Large intestine (tissue), 3 donors: ENCODE data around the gene PRICKLE4. TPM values are rescaled to one million over a fixed set of nuclear protein-coding genes. Genes with fewer than 3 reads are reported as not detected.

ENCODE experiments used
- DNase-seq, 2 donors: peaks; one replicate each; pipeline versions ENCODE4 v3.0.0 to v3.0.0-alpha.2; 2013
- H3K27ac ChIP-seq: one replicate; pipeline ENCODE4 v1.5.1; 2013; ENCODE audit warnings: low read length
- H3K27me3 ChIP-seq: 2 replicates; pipeline ENCODE4 v1.6.1; 2013; ENCODE audit warnings: low read length; ENCODE audit not compliant: control insufficient read depth, insufficient read depth
- H3K36me3 ChIP-seq: 2 replicates; pipeline ENCODE4 v1.6.1; 2013; ENCODE audit warnings: low read length; ENCODE audit not compliant: control insufficient read depth, insufficient read depth
- H3K4me1 ChIP-seq: one replicate; pipeline ENCODE4 v1.6.1; 2013; ENCODE audit warnings: low read length; ENCODE audit not compliant: control insufficient read depth, insufficient read depth
- H3K4me3 ChIP-seq: one replicate; pipeline ENCODE4 v1.5.1; 2013; ENCODE audit warnings: low read length
- H3K9me3 ChIP-seq: one replicate; pipeline ENCODE4 v1.6.1; 2013; ENCODE audit warnings: mild to moderate bottlenecking, low read depth, low read length, moderate library complexity; ENCODE audit not compliant: control insufficient read depth
- WGBS: methylation state at CpG from one replicate; pipeline ENCODE4 v1.1.5; 2013; ENCODE audit warnings: low lambda C conversion rate; ENCODE audit not compliant: insufficient coverage; 5-methylcytosine and 5-hydroxymethylcytosine counted together
- polyA plus RNA-seq: library from polyadenylated mRNA; unstranded; fragments of 120-200 nt; gene quantifications from one replicate; pipeline ENCODE4 v1.2.1, GENCODE V29; 2013

The PRICKLE4 gene
- polyA plus RNA-seq, 1 donor = 3.7 TPM

GRCh38 chr6:41785689-41786450, 5.3 kb downstream of the PRICKLE4 start:
- Histone ChIP-seq H3K4me3 (peak overlapping the region; percentile 44), H3K27me3 (no peaks in the 10 kb centered on the region), H3K27ac (no peak overlapping the region), H3K9me3 (no peaks in the 10 kb centered on the region), H3K36me3 (peaks cover 15% of the 10 kb centered on the region), H3K4me1 (peaks cover 12% of the 10 kb centered on the region)
- no peak for DNase-seq
- WGBS = no CpG with 5 or more reads among the region's 29 CpGs

GRCh38 chr6:41786451-41787218, 6.1 kb downstream of the PRICKLE4 start:
- H3K4me1 ChIP-seq = peaks cover 9% of the 10 kb centered on the region
- peak overlapping the region; percentile 99 for H3K4me3 ChIP-seq
- DNase-seq = peak; percentile 76 to 86
- no peaks in the 10 kb centered on the region for H3K9me3 ChIP-seq
- WGBS = no CpG with 5 or more reads among the region's 58 CpGs
- H3K36me3 ChIP-seq = peaks cover 20% of the 10 kb centered on the region
- H3K27me3 ChIP-seq = no peaks in the 10 kb centered on the region
- peak overlapping the region; percentile 88 for H3K27ac ChIP-seq

GRCh38 chr6:41787219-41787917, 6.8 kb downstream of the PRICKLE4 start, which contains the start of gene TOMM6:
Gene TOMM6, plus strand, starts transcription at chr6:41787694. Its CDS starts 4 bp downstream, at chr6:41787698.
- no CpG with 5 or more reads among the region's 55 CpGs for WGBS
- Histone ChIP-seq H3K36me3 (peaks cover 26% of the 10 kb centered on the region), H3K4me3 (peak within 1 kb of the TSS; percentile 99), H3K27ac (peak within 1 kb of the TSS; percentile 88), H3K9me3 (no peaks in the 10 kb centered on the region), H3K27me3 (no peaks in the 10 kb centered on the region), H3K4me1 (peaks cover 9% of the 10 kb centered on the region)
- peak; percentile 94 to 96 for DNase-seq

- H3K27ac ChIP-seq = no peak overlapping the region
- H3K4me1 ChIP-seq = peaks cover 9% of the 10 kb centered on the region
- peaks cover 28% of the 10 kb centered on the region for H3K36me3 ChIP-seq
- WGBS = 82% methylated on average over 2 of the region's 3 CpGs
- no peaks in the 10 kb centered on the region for H3K27me3 ChIP-seq
- no peak for DNase-seq
- H3K4me3 ChIP-seq = no peak overlapping the region
- no peaks in the 10 kb centered on the region for H3K9me3 ChIP-seq
These were observed 8.8 kb downstream of the PRICKLE4 start for GRCh38 chr6:41789390-41789724.

- Histone ChIP-seq H3K9me3 (no peaks in the 10 kb centered on the region), H3K36me3 (peaks cover 28% of the 10 kb centered on the region)
These were observed 9.5 kb downstream of the PRICKLE4 start for GRCh38 chr6:41790045-41790444.

GRCh38 chr6:41791305-41791704, 10.7 kb downstream of the PRICKLE4 start:
- no peaks in the 10 kb centered on the region for H3K9me3 ChIP-seq
- no CpG with 5 or more reads among the region's 1 CpG for WGBS
- no peaks in the 10 kb centered on the region for H3K27me3 ChIP-seq
- no peak overlapping the region for H3K27ac ChIP-seq
- peaks cover 36% of the 10 kb centered on the region for H3K36me3 ChIP-seq
- no peak overlapping the region for H3K4me3 ChIP-seq
- DNase-seq = no peak
- no peaks in the 10 kb centered on the region for H3K4me1 ChIP-seq

More at GRCh38 chr6:41790045-41790444, 9.5 kb downstream of the PRICKLE4 start:
- WGBS = no CpG with 5 or more reads among the region's 1 CpG
- H3K27me3 ChIP-seq = no peaks in the 10 kb centered on the region
- DNase-seq = no peak
- H3K4me1 ChIP-seq = peaks cover 9% of the 10 kb centered on the region
- H3K4me3 ChIP-seq = no peak overlapping the region
- no peak overlapping the region for H3K27ac ChIP-seq

- peaks cover 39% of the 10 kb centered on the region for H3K36me3 ChIP-seq
- WGBS = no CpG with 5 or more reads among the region's 4 CpGs
- no peak for DNase-seq
- H3K4me1 ChIP-seq = no peaks in the 10 kb centered on the region
- no peak overlapping the region for H3K4me3 ChIP-seq
- H3K9me3 ChIP-seq = no peaks in the 10 kb centered on the region
- no peaks in the 10 kb centered on the region for H3K27me3 ChIP-seq
- H3K27ac ChIP-seq = no peak overlapping the region
These were observed 11.4 kb downstream of the PRICKLE4 start for GRCh38 chr6:41791984-41792383.

- DNase-seq = no peak
- H3K4me1 ChIP-seq = no peaks in the 10 kb centered on the region
- H3K27me3 ChIP-seq = no peaks in the 10 kb centered on the region
- H3K4me3 ChIP-seq = no peak overlapping the region
- H3K36me3 ChIP-seq = peaks cover 26% of the 10 kb centered on the region
- no peak overlapping the region for H3K27ac ChIP-seq
- H3K9me3 ChIP-seq = no peaks in the 10 kb centered on the region
- no CpG with 5 or more reads among the region's 2 CpGs for WGBS
These were observed 15.9 kb downstream of the PRICKLE4 start for GRCh38 chr6:41796474-41796873.

GRCh38 chr6:41798901-41799558, 18.4 kb downstream of the PRICKLE4 start:
- Histone ChIP-seq H3K9me3 (no peaks in the 10 kb centered on the region), H3K4me3 (no peak overlapping the region), H3K36me3 (peaks cover 19% of the 10 kb centered on the region), H3K4me1 (no peaks in the 10 kb centered on the region), H3K27me3 (no peaks in the 10 kb centered on the region), H3K27ac (no peak overlapping the region)
- no peak for DNase-seq
- WGBS = no CpG with 5 or more reads among the region's 7 CpGs

- no peak overlapping the region for H3K4me3 ChIP-seq
These were observed 19.0 kb downstream of the PRICKLE4 start for GRCh38 chr6:41799559-41799911.

More at GRCh38 chr6:41799559-41799911, 19.0 kb downstream of the PRICKLE4 start:
- WGBS = no CpG with 5 or more reads among the region's 2 CpGs
- Histone ChIP-seq H3K27ac (no peak overlapping the region), H3K36me3 (peaks cover 19% of the 10 kb centered on the region), H3K27me3 (no peaks in the 10 kb centered on the region), H3K9me3 (no peaks in the 10 kb centered on the region), H3K4me1 (no peaks in the 10 kb centered on the region)
- no peak for DNase-seq
